Endothelial cell of umbilical vein (primary cell): ENCODE results near the gene PDK4. TPM values are rescaled to one million over a fixed set of nuclear protein-coding genes. Genes with fewer than 3 reads are reported as not detected.

Experiments
- BruUV-seq: library from RNA; stranded (reverse); fragments of 400-500 nt; replicated peaks from 2 replicates; lab custom pipeline; 2021; lab: Mats Ljungman, UMichigan
- CTCF ChIA-PET: fragments of 300-600, 350-600 bp; sonication (Branson Sonifier 250); formaldehyde crosslinking; loops from one replicate; lab custom pipeline; 2021; ENCODE audit warnings: antibody characterized with exemption, inconsistent platforms; lab: Charles Lee
- POLR2A ChIA-PET: fragments of 300-600, 350-600 bp; sonication (Branson Sonifier 250); formaldehyde crosslinking; loops from one replicate; lab custom pipeline; 2021; ENCODE audit warnings: antibody characterized with exemption, inconsistent platforms; lab: Charles Lee
- DNase-seq: peaks from one replicate; pipeline ENCODE4 v3.0.0-alpha.2; 2011; ENCODE audit warnings: low read depth, low spot score
- FAIRE-seq: peaks from 2 replicates; lab custom pipeline; 2011; peaks lifted over from hg19 to GRCh38; lab: Jason Lieb, UNC
- H2AFZ ChIP-seq: 2 replicates; pipeline ENCODE4 v1.6.0; 2012; ENCODE audit warnings: low read depth, low read length, control low read depth, inconsistent platforms
- H3K27ac ChIP-seq: 2 replicates; pipeline ENCODE4 v1.5.1; 2011; ENCODE audit warnings: low read depth, mild to moderate bottlenecking, control low read depth, low read length, moderate library complexity; ENCODE audit not compliant: insufficient read depth
- H3K27me3 ChIP-seq, 2 experiments: 2 replicates each; pipeline versions ENCODE4 v1.6.0 to v1.6.1; 2011; ENCODE audit warnings: low read length in 2 of 2, mixed read lengths in 1 of 2; ENCODE audit not compliant: control insufficient read depth in 2 of 2, insufficient read depth in 2 of 2
- H3K36me3 ChIP-seq, 2 experiments: 2 replicates in 1 of 2; 3 replicates in 1 of 2; pipeline ENCODE4 v1.5.1; 2011; ENCODE audit warnings: low read length in 2 of 2, mild to moderate bottlenecking in 1 of 2, moderate library complexity in 1 of 2; ENCODE audit not compliant: control insufficient read depth in 2 of 2, insufficient read depth in 2 of 2; ENCODE audit errors: extremely low read depth in 1 of 2
- H3K4me1 ChIP-seq: 3 replicates; pipeline ENCODE4 v1.5.1; 2011; ENCODE audit warnings: mild to moderate bottlenecking, low read length; ENCODE audit not compliant: control insufficient read depth, insufficient read depth; ENCODE audit errors: extremely low read depth
- H3K4me2 ChIP-seq: 2 replicates; pipeline ENCODE4 v1.6.1; 2011; ENCODE audit warnings: low read length, control low read depth, mixed read lengths; ENCODE audit not compliant: insufficient read depth
- H3K4me3 ChIP-seq, 3 experiments: fragments of 200-600 bp in 1 of 3; sonication (generic), shearing (Covaris generic) in 1 of 3; replicated peaks in 1 of 3; 2 replicates each; pipeline ENCODE4 v1.5.1; 2011 to 2016; ENCODE audit warnings: control low read depth in 3 of 3, low read length in 3 of 3, mild to moderate bottlenecking in 2 of 3, inconsistent platforms in 1 of 3, low read depth in 1 of 3, moderate library complexity in 1 of 3; ENCODE audit not compliant: insufficient read depth in 1 of 3
- H3K79me2 ChIP-seq: 2 replicates; pipeline ENCODE4 v1.6.0; 2012; ENCODE audit warnings: low read length, inconsistent platforms; ENCODE audit not compliant: control insufficient read depth, insufficient read depth
- H3K9ac ChIP-seq: replicated peaks from 2 replicates; pipeline ENCODE3; 2011; ENCODE audit warnings: low read length, control low read depth; ENCODE audit not compliant: insufficient read depth; ENCODE audit errors: extremely low read depth
- H3K9me1 ChIP-seq: replicated peaks from 3 replicates; pipeline ENCODE4 v1.6.0; 2011; ENCODE audit warnings: mild to moderate bottlenecking, low read length; ENCODE audit not compliant: control insufficient read depth, insufficient read depth; ENCODE audit errors: extremely low read depth
- H3K9me3 ChIP-seq: replicated peaks from 2 replicates; pipeline ENCODE4 v1.5.1; 2012; ENCODE audit warnings: low read length, inconsistent platforms; ENCODE audit not compliant: control insufficient read depth, insufficient read depth
- H4K20me1 ChIP-seq: replicated peaks from 2 replicates; pipeline ENCODE3; 2011; ENCODE audit warnings: mild to moderate bottlenecking, low read length; ENCODE audit not compliant: control insufficient read depth, insufficient read depth; ENCODE audit errors: extremely low read depth
- CTCF ChIP-seq, 2 donors: IDR thresholded peaks; 1 replicate in 1 of 2; 2 replicates in 1 of 2; pipeline ENCODE4 v1.5.1; 2011; ENCODE audit warnings: low read length in 2 of 2, mild to moderate bottlenecking in 2 of 2, moderate library complexity in 2 of 2, control low read depth in 1 of 2, inconsistent platforms in 1 of 2, low read depth in 1 of 2; ENCODE audit not compliant: insufficient read depth in 1 of 2; ENCODE audit errors: extremely low read depth in 1 of 2
- EZH2 ChIP-seq: IDR thresholded peaks from 2 replicates; pipeline ENCODE4 v1.6.1; 2012; ENCODE audit warnings: borderline replicate concordance, low read depth, mild to moderate bottlenecking, moderate library complexity, low read length, inconsistent platforms; ENCODE audit not compliant: severe bottlenecking
- FOS ChIP-seq: IDR thresholded peaks from 2 replicates; pipeline ENCODE4 v1.6.1; 2011; ENCODE audit warnings: mild to moderate bottlenecking, low read length, moderate library complexity, borderline replicate concordance; ENCODE audit not compliant: insufficient read depth
- GATA2 ChIP-seq: IDR thresholded peaks from 2 replicates; pipeline ENCODE4 v1.7.0; 2011; ENCODE audit warnings: low read depth, mild to moderate bottlenecking, moderate library complexity, mixed read lengths, low read length; ENCODE audit not compliant: insufficient read length, insufficient read depth
- JUN ChIP-seq: IDR thresholded peaks from 2 replicates; pipeline ENCODE4 v1.6.1; 2011; ENCODE audit warnings: borderline replicate concordance, low read depth; ENCODE audit not compliant: insufficient read length, insufficient read depth
- MAX ChIP-seq: IDR thresholded peaks from 2 replicates; pipeline ENCODE4 v1.6.1; 2011; ENCODE audit not compliant: insufficient read depth, insufficient read length
- MYC ChIP-seq: IDR thresholded peaks from one replicate; pipeline ENCODE4 v1.6.1; 2011; ENCODE audit warnings: mild to moderate bottlenecking, low read depth, low read length
- POLR2A ChIP-seq: IDR thresholded peaks from 2 replicates; pipeline ENCODE4 v1.6.1; 2012; ENCODE audit warnings: low read depth, mild to moderate bottlenecking, control low read depth, low read length
- POLR2AphosphoS5 ChIP-seq: IDR thresholded peaks from 2 replicates; pipeline ENCODE4 v1.6.1; 2012; ENCODE audit warnings: low read depth, mild to moderate bottlenecking, control low read depth, low read length, moderate library complexity; ENCODE audit not compliant: insufficient read depth
- dilution Hi-C: fragments of 300-500 bp; cut with MboI; formaldehyde crosslinking; loops from one replicate; pipeline ENCODE4 v1.15.0; 2019; ENCODE audit warnings: low sequenced_read_pairs; ENCODE audit not compliant: extremely low pct_ligation_motif_present
- intact Hi-C: fragments of 100-400 bp; cut with micrococcal nuclease; formaldehyde crosslinking; loops from one replicate; pipeline ENCODE4 v1.10.0; 2022
- polyA plus RNA-seq, 4 experiments: library from polyadenylated mRNA; depleted of rRNA in 3 of 4; stranded (reverse) in 3 of 4; unstranded in 1 of 4; fragments of >200 nt; gene quantifications; 2 replicates each; pipeline versions ENCODE4 v1.2.1 to v1.2.3, GENCODE V29; 2011 to 2012; ENCODE audit warnings: missing spikeins in 1 of 4
- total RNA-seq: library from RNA; stranded (reverse); gene quantifications from 2 replicates; pipeline ENCODE4 v1.2.3, GENCODE V29; 2021

PDK4 gene
- total and polyA plus RNA-seq, 2 donors (not counting 3 experiments of a cell fraction or from before 2014, with no cell fraction given) = 0.75 to 2.5 TPM

GRCh38 chr7:95593343-95593742 lies 3.0 kb downstream of the PDK4 start:
- Histone ChIP-seq H3K4me2 (no peak overlapping the region), H3K9ac (no peak overlapping the region), H3K9me3 (no peaks in the 10 kb centered on the region), H3K4me3 (no peak overlapping the region), H3K79me2 (no peaks in the 10 kb centered on the region), H3K36me3 (no peaks in the 10 kb centered on the region), H3K27me3 (no peaks in the 10 kb centered on the region), H2AFZ (no peak overlapping the region), H3K9me1 (no peaks in the 10 kb centered on the region), H4K20me1 (no peaks in the 10 kb centered on the region), H3K4me1 (peaks cover 3% of the 10 kb centered on the region), H3K27ac (no peak overlapping the region)
- dilution Hi-C loops = no loop called here
- TF ChIP-seq POLR2AphosphoS5 (no peak), MAX (no peak), MYC (no peak)
- intact Hi-C loops = no loop called here
- DNase-seq (no peak), FAIRE-seq (no peak)
- CTCF ChIA-PET = interaction anchor here (1.2 to 2.3 kb wide), 4 partner anchors 9 to 97 kb away, joined by 3 to 7 read pairs (median 4); no protein-coding TSS in a partner anchor
- POLR2A ChIA-PET = no interaction called here
- BruUV-seq = no TSS peak

- POLR2A ChIA-PET = no interaction called here
- H3K4me3 ChIP-seq = no peak overlapping the region
- no peaks in the 10 kb centered on the region for H3K9me3 ChIP-seq
- H3K79me2 ChIP-seq = no peaks in the 10 kb centered on the region
- CTCF ChIA-PET = interaction anchor here (1.4 to 2.3 kb wide), 3 partner anchors 10 to 98 kb away, joined by 3 to 7 read pairs (median 5); no protein-coding TSS in a partner anchor
- dilution Hi-C loops = no loop called here
- BruUV-seq = no TSS peak
- no peaks in the 10 kb centered on the region for H3K27me3 ChIP-seq
- H3K36me3 ChIP-seq = no peaks in the 10 kb centered on the region
- H3K4me1 ChIP-seq = peaks cover 3% of the 10 kb centered on the region
- no peaks in the 10 kb centered on the region for H3K9me1 ChIP-seq
- no peak for TF ChIP-seq JUN
- no peak for TF ChIP-seq GATA2
- TF ChIP-seq CTCF (IDR thresholded peaks at IDR 0.05; ENCODE audit: extremely low read depth in 1 of 2, insufficient read depth in 1 of 2, low read depth in 1 of 2, low read length in 2 of 2) = no peak
- TF ChIP-seq FOS = no peak
- TF ChIP-seq MAX = no peak
- TF ChIP-seq MYC = no peak
- TF ChIP-seq POLR2AphosphoS5 = no peak
- no peak for TF ChIP-seq EZH2
- no peak for TF ChIP-seq POLR2A
- H3K4me2 ChIP-seq = no peak overlapping the region
- no peaks in the 10 kb centered on the region for H4K20me1 ChIP-seq
- no peak overlapping the region for H3K9ac ChIP-seq
- intact Hi-C loops = no loop called here
- DNase-seq (no peak), FAIRE-seq (no peak)
- H3K27ac ChIP-seq = no peak overlapping the region
- H2AFZ ChIP-seq = no peak overlapping the region
Measured at GRCh38 chr7:95592570-95592969, 3.7 kb downstream of the PDK4 start.
